Panc1 (cell line): ENCODE results near the gene SUFU. TPM values are rescaled to one million over a fixed set of nuclear protein-coding genes. Genes with fewer than 3 reads are reported as not detected.

Source experiments
- ATAC-seq: fragments of 200-7000 bp; cut with Tn5 transposase; 2 replicates; pipeline ENCODE4 v1.9.1; 2020; ENCODE audit warnings: mild to moderate bottlenecking, moderate library complexity
- BruUV-seq: library from RNA; stranded (reverse); fragments of 400-500 nt; replicated peaks from 2 replicates; lab custom pipeline; 2021; lab: Mats Ljungman, UMichigan
- CTCF ChIA-PET: fragments of 300-600 bp; sonication (Branson Sonifier 250); formaldehyde crosslinking; loops from one replicate; lab custom pipeline; 2022; ENCODE audit warnings: antibody characterized with exemption; lab: Charles Lee
- POLR2A ChIA-PET: fragments of 300-600 bp; sonication (Branson Sonifier 250); formaldehyde crosslinking; loops from one replicate; lab custom pipeline; 2022; ENCODE audit warnings: antibody characterized with exemption; lab: Charles Lee
- DNase-seq: peaks from one replicate; pipeline ENCODE4 v3.0.0-alpha.2; 2010; ENCODE audit warnings: low read depth, low spot score
- H3K27ac ChIP-seq: 2 replicates; pipeline ENCODE4 v1.5.1; 2011; ENCODE audit warnings: mild to moderate bottlenecking, low read length, inconsistent platforms
- H3K27me3 ChIP-seq: fragments of 200-500 bp; sonication (Bioruptor generic); 2 replicates; pipeline ENCODE4 v1.6.0; 2014; ENCODE audit warnings: low read length, inconsistent platforms; ENCODE audit not compliant: control insufficient read depth, insufficient read depth
- H3K36me3 ChIP-seq: fragments of 200-500 bp; sonication (Bioruptor generic); 2 replicates; pipeline ENCODE4 v1.5.1; 2014; ENCODE audit warnings: inconsistent platforms, mild to moderate bottlenecking, low read length, moderate library complexity; ENCODE audit not compliant: control insufficient read depth, insufficient read depth
- H3K4me1 ChIP-seq: 2 replicates; pipeline ENCODE4 v1.5.1; 2011; ENCODE audit warnings: inconsistent platforms, mild to moderate bottlenecking, low read length, moderate library complexity; ENCODE audit not compliant: control insufficient read depth, insufficient read depth
- H3K4me3 ChIP-seq, 2 experiments: 2 replicates each; pipeline ENCODE4 v1.5.1; 2011 to 2012; ENCODE audit warnings: low read depth in 2 of 2, low read length in 2 of 2, mild to moderate bottlenecking in 2 of 2, inconsistent platforms in 1 of 2, moderate library complexity in 1 of 2
- H3K9me3 ChIP-seq: fragments of 200-500 bp; sonication (Bioruptor generic); 2 replicates; pipeline ENCODE4 v1.5.1; 2014; ENCODE audit warnings: low read depth, mild to moderate bottlenecking, inconsistent platforms, low read length, moderate library complexity; ENCODE audit not compliant: control insufficient read depth, insufficient read depth
- POLR2AphosphoS5 ChIP-seq: IDR thresholded peaks from 2 replicates; pipeline ENCODE4 v1.6.1; 2012; ENCODE audit warnings: mild to moderate bottlenecking, low read depth, low read length, moderate library complexity
- REST ChIP-seq, 2 experiments: IDR thresholded peaks; 2 replicates each; pipeline ENCODE4 v1.6.1; 2011 to 2012; ENCODE audit warnings: low read depth in 2 of 2, control low read depth in 1 of 2, low read length in 1 of 2, mild to moderate bottlenecking in 1 of 2, moderate library complexity in 1 of 2; ENCODE audit not compliant: insufficient read depth in 1 of 2
- SIN3A ChIP-seq: IDR thresholded peaks from 2 replicates; pipeline ENCODE4 v1.6.1; 2012; ENCODE audit warnings: low read depth, mild to moderate bottlenecking, low read length, moderate library complexity, borderline replicate concordance; ENCODE audit not compliant: insufficient read depth
- TCF7L2 ChIP-seq: IDR thresholded peaks from 2 replicates; pipeline ENCODE4 v1.6.1; 2011; ENCODE audit warnings: mild to moderate bottlenecking, low read depth, low read length, inconsistent platforms
- in situ Hi-C: cut with HindIII; loops from 2 replicates; pipeline ENCODE4 v1.10.0; 2016; ENCODE audit warnings: low sequenced_read_pairs, low pct_unique_long_range_greater_than_20kb
- intact Hi-C: fragments of 100-400 bp; cut with micrococcal nuclease; formaldehyde crosslinking; loops from one replicate; pipeline ENCODE4 v1.10.0; 2022; ENCODE audit not compliant: unreplicated experiment
- total RNA-seq: library from RNA; stranded (reverse); gene quantifications from one replicate; pipeline ENCODE4 v1.2.1, GENCODE V29; 2021; ENCODE audit not compliant: unreplicated experiment
- TF ChIP-seq, protein P1 (sequence below): fragments of 450-650 bp; IDR thresholded peaks from 2 replicates; pipeline ENCODE4 v1.5.1; 2017; ENCODE audit warnings: mild to moderate bottlenecking

The SUFU gene
- total RNA-seq, 1 experiment from 2014 or later = 9.5 TPM

GRCh38 chr10:102501201-102502028 is 2.4 kb upstream of the SUFU start:
- ATAC-seq = no peak
- no peak for TF ChIP-seq POLR2AphosphoS5
- TF ChIP-seq, protein P1, sequence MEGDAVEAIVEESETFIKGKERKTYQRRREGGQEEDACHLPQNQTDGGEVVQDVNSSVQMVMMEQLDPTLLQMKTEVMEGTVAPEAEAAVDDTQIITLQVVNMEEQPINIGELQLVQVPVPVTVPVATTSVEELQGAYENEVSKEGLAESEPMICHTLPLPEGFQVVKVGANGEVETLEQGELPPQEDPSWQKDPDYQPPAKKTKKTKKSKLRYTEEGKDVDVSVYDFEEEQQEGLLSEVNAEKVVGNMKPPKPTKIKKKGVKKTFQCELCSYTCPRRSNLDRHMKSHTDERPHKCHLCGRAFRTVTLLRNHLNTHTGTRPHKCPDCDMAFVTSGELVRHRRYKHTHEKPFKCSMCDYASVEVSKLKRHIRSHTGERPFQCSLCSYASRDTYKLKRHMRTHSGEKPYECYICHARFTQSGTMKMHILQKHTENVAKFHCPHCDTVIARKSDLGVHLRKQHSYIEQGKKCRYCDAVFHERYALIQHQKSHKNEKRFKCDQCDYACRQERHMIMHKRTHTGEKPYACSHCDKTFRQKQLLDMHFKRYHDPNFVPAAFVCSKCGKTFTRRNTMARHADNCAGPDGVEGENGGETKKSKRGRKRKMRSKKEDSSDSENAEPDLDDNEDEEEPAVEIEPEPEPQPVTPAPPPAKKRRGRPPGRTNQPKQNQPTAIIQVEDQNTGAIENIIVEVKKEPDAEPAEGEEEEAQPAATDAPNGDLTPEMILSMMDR = no peak
- no peak for TF ChIP-seq TCF7L2
- no peak for TF ChIP-seq REST (IDR thresholded peaks at IDR 0.05; ENCODE audit: insufficient read depth in 1 of 2, low read depth in 2 of 2, low read length in 1 of 2)
- TF ChIP-seq SIN3A = no peak
- Histone ChIP-seq H3K27ac (peak overlapping the region; percentile 93), H3K4me3 (peak overlapping the region; percentile 95 to 99), H3K36me3 (peaks cover 11% of the 10 kb centered on the region; the same call in 1 of the 2 replicates), H3K4me1 (peaks cover 20% of the 10 kb centered on the region), H3K27me3 (no peaks in the 10 kb centered on the region), H3K9me3 (no peaks in the 10 kb centered on the region)
- in situ Hi-C loops (loop anchor here (10.0 kb wide), 1 partner anchor 73 kb away; no protein-coding TSS in a partner anchor), intact Hi-C loops (loop anchor here (2.0 to 5.0 kb wide), 2 partner anchors 83 to 141 kb away; partner anchors contain the start of gene TRIM8)
- ChIA-PET POLR2A (interaction anchor here (0.6 kb wide), 1 partner anchor 40 kb away, joined by 4 read pairs; no protein-coding TSS in a partner anchor), CTCF (interaction anchor here (0.6 to 1.2 kb wide), 3 partner anchors 14 to 144 kb away, joined by 3 to 10 read pairs (median 3); no protein-coding TSS in a partner anchor)
- TSS peak; percentile 78 for BruUV-seq
- no peak for DNase-seq

DNA sequence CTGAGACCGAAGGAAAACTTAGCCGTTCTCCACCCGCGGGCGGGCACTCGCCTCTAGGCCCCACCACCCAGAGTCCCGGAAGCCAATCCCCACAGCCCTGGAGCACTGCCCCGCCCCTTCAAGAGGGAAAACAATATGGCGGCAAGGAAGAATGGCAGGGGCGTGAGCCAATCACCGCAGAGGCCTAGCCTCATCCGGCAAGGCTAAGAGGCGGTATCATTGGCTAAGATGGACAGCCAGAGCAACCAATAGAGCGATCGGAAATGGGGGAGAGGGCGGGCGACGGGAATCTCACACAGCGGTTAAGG is 1.8 kb upstream of the SUFU start:
- DNase-seq = peak; percentile 97
- H3K36me3 ChIP-seq = peaks cover 9% of the 10 kb centered on the region; the same call in 1 of the 2 replicates
- H3K4me3 ChIP-seq = peak overlapping the region; percentile 95 to 99
- no peaks in the 10 kb centered on the region for H3K27me3 ChIP-seq
- in situ Hi-C loops (loop anchor here (10.0 kb wide), 1 partner anchor 73 kb away; no protein-coding TSS in a partner anchor), intact Hi-C loops (loop anchor here (2.0 to 5.0 kb wide), 2 partner anchors 83 to 140 kb away; partner anchors contain the start of gene TRIM8)
- BruUV-seq = no TSS peak
- peaks cover 20% of the 10 kb centered on the region for H3K4me1 ChIP-seq
- TF ChIP-seq TCF7L2 (no peak), POLR2AphosphoS5 (no peak; the same call in 1 of the 2 replicates), SIN3A (no peak), REST (IDR thresholded peaks at IDR 0.05; ENCODE audit: insufficient read depth in 1 of 2, low read depth in 2 of 2, low read length in 1 of 2) (no peak)
- TF ChIP-seq, protein P1 = no peak
- POLR2A ChIA-PET = no interaction called here
- no peaks in the 10 kb centered on the region for H3K9me3 ChIP-seq
- CTCF ChIA-PET = interaction anchor here (0.6 to 3.6 kb wide), 5 partner anchors 40 to 328 kb away, joined by 3 to 38 read pairs (median 3); no protein-coding TSS in a partner anchor
- H3K27ac ChIP-seq = peak overlapping the region; percentile 95
- ATAC-seq = peak; percentile 89
